ENCODE data around the gene RNF208.

DNA sequence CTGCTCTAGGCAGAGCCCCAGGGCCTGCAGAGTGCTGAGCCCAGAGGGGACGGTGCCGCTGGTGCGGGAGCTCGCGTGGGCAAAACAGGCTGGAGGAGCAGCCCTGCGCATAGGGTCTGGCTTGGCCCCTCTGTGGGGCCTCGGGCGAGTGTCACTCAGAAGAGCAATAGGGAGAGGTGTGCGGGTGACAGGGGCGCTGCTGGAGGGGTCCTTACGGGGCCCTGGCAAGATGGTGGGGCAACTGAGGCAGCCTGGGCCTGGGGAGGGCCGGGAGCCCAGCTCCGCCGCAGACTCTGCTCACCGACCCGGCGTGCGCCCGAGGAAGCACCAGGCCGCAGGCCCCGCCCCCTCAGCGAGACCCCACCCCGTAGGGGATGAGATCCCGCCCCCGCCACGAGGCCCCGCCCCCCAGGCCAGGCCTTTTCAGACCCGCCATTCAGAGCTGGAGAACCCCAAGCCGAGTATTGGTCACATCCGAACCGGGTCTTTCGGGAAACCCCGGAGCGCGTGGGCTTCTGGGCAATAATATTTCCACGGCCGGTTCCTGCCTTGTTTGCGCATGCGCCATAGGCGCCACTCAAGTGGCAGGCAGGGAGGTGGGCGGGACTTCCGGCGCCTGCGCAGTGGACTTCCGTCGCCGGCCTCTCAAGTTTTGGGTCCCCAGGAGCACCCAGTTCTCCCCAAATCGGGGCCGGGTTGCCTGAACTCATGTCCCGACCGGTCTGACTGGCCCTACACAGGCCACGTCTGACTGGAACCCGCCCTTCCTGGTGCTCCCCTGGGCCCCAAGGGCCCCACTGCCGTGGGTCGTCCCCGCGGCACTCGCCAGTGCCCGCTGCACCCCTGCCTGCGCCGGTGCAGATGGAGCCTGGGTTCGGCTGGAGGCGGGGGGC is 1.3 kb upstream of the RNF208 start:
- TF ChIP-seq, protein P1, sequence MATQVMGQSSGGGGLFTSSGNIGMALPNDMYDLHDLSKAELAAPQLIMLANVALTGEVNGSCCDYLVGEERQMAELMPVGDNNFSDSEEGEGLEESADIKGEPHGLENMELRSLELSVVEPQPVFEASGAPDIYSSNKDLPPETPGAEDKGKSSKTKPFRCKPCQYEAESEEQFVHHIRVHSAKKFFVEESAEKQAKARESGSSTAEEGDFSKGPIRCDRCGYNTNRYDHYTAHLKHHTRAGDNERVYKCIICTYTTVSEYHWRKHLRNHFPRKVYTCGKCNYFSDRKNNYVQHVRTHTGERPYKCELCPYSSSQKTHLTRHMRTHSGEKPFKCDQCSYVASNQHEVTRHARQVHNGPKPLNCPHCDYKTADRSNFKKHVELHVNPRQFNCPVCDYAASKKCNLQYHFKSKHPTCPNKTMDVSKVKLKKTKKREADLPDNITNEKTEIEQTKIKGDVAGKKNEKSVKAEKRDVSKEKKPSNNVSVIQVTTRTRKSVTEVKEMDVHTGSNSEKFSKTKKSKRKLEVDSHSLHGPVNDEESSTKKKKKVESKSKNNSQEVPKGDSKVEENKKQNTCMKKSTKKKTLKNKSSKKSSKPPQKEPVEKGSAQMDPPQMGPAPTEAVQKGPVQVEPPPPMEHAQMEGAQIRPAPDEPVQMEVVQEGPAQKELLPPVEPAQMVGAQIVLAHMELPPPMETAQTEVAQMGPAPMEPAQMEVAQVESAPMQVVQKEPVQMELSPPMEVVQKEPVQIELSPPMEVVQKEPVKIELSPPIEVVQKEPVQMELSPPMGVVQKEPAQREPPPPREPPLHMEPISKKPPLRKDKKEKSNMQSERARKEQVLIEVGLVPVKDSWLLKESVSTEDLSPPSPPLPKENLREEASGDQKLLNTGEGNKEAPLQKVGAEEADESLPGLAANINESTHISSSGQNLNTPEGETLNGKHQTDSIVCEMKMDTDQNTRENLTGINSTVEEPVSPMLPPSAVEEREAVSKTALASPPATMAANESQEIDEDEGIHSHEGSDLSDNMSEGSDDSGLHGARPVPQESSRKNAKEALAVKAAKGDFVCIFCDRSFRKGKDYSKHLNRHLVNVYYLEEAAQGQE (IDR thresholded peaks at IDR 0.05; ENCODE audit: low read depth): no peak
- no peak for TF ChIP-seq RAD21 (IDR thresholded peaks at IDR 0.05; ENCODE audit: low read depth)
